Glutamatergic neuron (in vitro differentiated cells): ENCODE results near the gene PYHIN1. TPM values are rescaled to one million over a fixed set of nuclear protein-coding genes. Genes with fewer than 3 reads are reported as not detected.

Source experiments
- DNase-seq: peaks from one replicate; pipeline ENCODE4 v3.0.0; 2022
- H3K27ac Mint-ChIP-seq: one replicate; pipeline ENCODE4 v1.8.0; 2020; ENCODE audit warnings: mild to moderate bottlenecking, mixed read lengths, inconsistent platforms; ENCODE audit not compliant: unreplicated experiment
- H3K27me3 Mint-ChIP-seq: one replicate; pipeline ENCODE4 v1.8.0; 2020; ENCODE audit warnings: mild to moderate bottlenecking, moderate library complexity, mixed read lengths, inconsistent platforms; ENCODE audit not compliant: unreplicated experiment
- H3K36me3 Mint-ChIP-seq: one replicate; pipeline ENCODE4 v1.8.0; 2020; ENCODE audit warnings: mild to moderate bottlenecking, mixed read lengths, inconsistent platforms; ENCODE audit not compliant: unreplicated experiment
- H3K4me1 Mint-ChIP-seq: one replicate; pipeline ENCODE4 v1.8.0; 2020; ENCODE audit warnings: mild to moderate bottlenecking, low read depth, mixed read lengths, inconsistent platforms; ENCODE audit not compliant: unreplicated experiment
- H3K4me3 Mint-ChIP-seq: one replicate; pipeline ENCODE4 v1.8.0; 2020; ENCODE audit warnings: mild to moderate bottlenecking, mixed read lengths, inconsistent platforms; ENCODE audit not compliant: unreplicated experiment
- H3K9me3 Mint-ChIP-seq: one replicate; pipeline ENCODE4 v1.8.0; 2020; ENCODE audit warnings: mild to moderate bottlenecking, moderate library complexity, mixed read lengths, inconsistent platforms; ENCODE audit not compliant: unreplicated experiment
- total RNA-seq: library from RNA; stranded (reverse); fragmentation: NEBNext Ultra II Directional; extraction: Animal tissue kit (Norgen Biotek cat#: 25700); gene quantifications from one replicate; pipeline ENCODE4 v1.2.1, GENCODE V29; 2021; ENCODE audit not compliant: unreplicated experiment
- TF ChIP-seq, protein P1 (sequence below): fragments of 200-600 bp; sonication (generic); IDR thresholded peaks from one replicate; pipeline ENCODE4 v1.5.0; 2021; ENCODE audit not compliant: partially characterized antibody, unreplicated experiment

Gene PYHIN1
- total RNA-seq, 1 donor from 2014 or later: not detected

DNA sequence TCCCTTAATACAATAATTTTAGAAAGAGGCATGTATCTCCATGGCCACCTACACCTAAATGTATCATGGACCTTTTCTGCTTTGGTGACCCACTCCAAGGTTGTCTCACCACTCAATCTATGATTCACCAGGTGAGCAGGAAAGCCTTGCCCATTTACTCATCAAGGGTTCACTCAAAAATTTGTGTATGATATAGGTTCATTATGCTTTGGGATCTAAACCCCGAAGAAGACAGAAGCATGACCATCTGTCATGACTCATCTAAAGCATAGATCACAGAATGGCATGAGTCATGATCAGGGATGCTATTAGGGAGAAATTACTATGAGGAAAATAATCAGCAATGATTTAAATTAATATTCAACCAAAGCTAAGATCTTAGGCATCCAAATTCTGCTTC lies 38.5 kb downstream of the PYHIN1 start:
- Mint-ChIP-seq H3K4me3 (no peak overlapping the region), H3K4me1 (no peaks in the 10 kb centered on the region), H3K36me3 (no peaks in the 10 kb centered on the region), H3K27ac (no peak overlapping the region), H3K9me3 (no peaks in the 10 kb centered on the region), H3K27me3 (no peaks in the 10 kb centered on the region)
- TF ChIP-seq, protein P1, sequence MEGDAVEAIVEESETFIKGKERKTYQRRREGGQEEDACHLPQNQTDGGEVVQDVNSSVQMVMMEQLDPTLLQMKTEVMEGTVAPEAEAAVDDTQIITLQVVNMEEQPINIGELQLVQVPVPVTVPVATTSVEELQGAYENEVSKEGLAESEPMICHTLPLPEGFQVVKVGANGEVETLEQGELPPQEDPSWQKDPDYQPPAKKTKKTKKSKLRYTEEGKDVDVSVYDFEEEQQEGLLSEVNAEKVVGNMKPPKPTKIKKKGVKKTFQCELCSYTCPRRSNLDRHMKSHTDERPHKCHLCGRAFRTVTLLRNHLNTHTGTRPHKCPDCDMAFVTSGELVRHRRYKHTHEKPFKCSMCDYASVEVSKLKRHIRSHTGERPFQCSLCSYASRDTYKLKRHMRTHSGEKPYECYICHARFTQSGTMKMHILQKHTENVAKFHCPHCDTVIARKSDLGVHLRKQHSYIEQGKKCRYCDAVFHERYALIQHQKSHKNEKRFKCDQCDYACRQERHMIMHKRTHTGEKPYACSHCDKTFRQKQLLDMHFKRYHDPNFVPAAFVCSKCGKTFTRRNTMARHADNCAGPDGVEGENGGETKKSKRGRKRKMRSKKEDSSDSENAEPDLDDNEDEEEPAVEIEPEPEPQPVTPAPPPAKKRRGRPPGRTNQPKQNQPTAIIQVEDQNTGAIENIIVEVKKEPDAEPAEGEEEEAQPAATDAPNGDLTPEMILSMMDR: no peak
- no peak for DNase-seq

GRCh38 chr1:158972841-158973240 lies 41.5 kb downstream of the PYHIN1 start:
- Mint-ChIP-seq H3K36me3 (no peaks in the 10 kb centered on the region), H3K4me1 (no peaks in the 10 kb centered on the region), H3K4me3 (no peak overlapping the region), H3K27ac (no peak overlapping the region), H3K9me3 (no peaks in the 10 kb centered on the region), H3K27me3 (no peaks in the 10 kb centered on the region)
- TF ChIP-seq, protein P1: no peak
- DNase-seq: no peak

DNA sequence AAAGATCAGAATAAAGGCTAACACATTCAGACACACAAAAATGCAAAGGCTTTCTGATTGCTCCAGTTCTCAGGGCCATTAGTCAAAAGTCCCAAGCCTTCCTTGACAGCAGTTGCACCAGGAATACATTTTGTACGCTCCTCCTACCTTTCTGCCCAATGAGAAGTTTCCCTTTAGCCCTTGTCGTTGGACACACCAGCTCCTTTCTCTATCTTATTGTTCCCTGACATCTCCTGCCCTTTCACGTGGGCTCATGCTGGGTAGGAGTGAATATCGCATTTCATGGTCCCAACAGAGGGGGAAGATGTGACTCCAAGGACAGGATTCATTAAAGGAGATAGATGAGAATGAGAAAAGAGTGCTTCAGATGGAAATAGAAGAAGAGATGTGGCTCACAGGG lies 44.9 kb downstream of the PYHIN1 start:
- Mint-ChIP-seq H3K4me3 (no peak overlapping the region), H3K4me1 (no peaks in the 10 kb centered on the region), H3K9me3 (no peaks in the 10 kb centered on the region), H3K27me3 (no peaks in the 10 kb centered on the region), H3K27ac (no peak overlapping the region), H3K36me3 (no peaks in the 10 kb centered on the region)
- DNase-seq: no peak
- TF ChIP-seq, protein P1: no peak

- no peak for DNase-seq
- H3K27ac Mint-ChIP-seq: no peak overlapping the region
- H3K27me3 Mint-ChIP-seq: no peaks in the 10 kb centered on the region
- no peaks in the 10 kb centered on the region for H3K9me3 Mint-ChIP-seq
- no peaks in the 10 kb centered on the region for H3K4me1 Mint-ChIP-seq
- TF ChIP-seq, protein P1: no peak
- no peaks in the 10 kb centered on the region for H3K36me3 Mint-ChIP-seq
- no peak overlapping the region for H3K4me3 Mint-ChIP-seq
Measured at GRCh38 chr1:158978730-158979129, 47.4 kb downstream of the PYHIN1 start.

GRCh38 chr1:158979229-158979628 lies 47.9 kb downstream of the PYHIN1 start:
- H3K36me3 Mint-ChIP-seq: no peaks in the 10 kb centered on the region
- TF ChIP-seq, protein P1: no peak
- H3K27ac Mint-ChIP-seq: no peak overlapping the region
- no peak for DNase-seq
- H3K4me3 Mint-ChIP-seq: no peak overlapping the region
- no peaks in the 10 kb centered on the region for H3K9me3 Mint-ChIP-seq
- H3K4me1 Mint-ChIP-seq: no peaks in the 10 kb centered on the region
- H3K27me3 Mint-ChIP-seq: no peaks in the 10 kb centered on the region
